PFSK-1 (cell line): ENCODE data around the gene TP53BP1.

Source experiments
- FOXP2 ChIP-seq: optimal IDR thresholded peaks from 2 replicates; pipeline ENCODE3; 2011; ENCODE audit warnings: borderline replicate concordance, control low read depth, inconsistent platforms; ENCODE audit not compliant: insufficient read depth; ENCODE audit errors: extremely low read length, extremely low read depth
- POLR2AphosphoS5 ChIP-seq: IDR thresholded peaks from 2 replicates; pipeline ENCODE4 v1.6.1; 2012; ENCODE audit warnings: low read depth, mild to moderate bottlenecking, control low read depth, low read length, moderate library complexity
- REST ChIP-seq, 2 experiments: IDR thresholded peaks; 2 replicates each; pipeline versions ENCODE4 v1.6.1 to v1.8.0; 2011 to 2012; ENCODE audit warnings: low read depth in 2 of 2, low read length in 2 of 2, control low read depth in 1 of 2, inconsistent platforms in 1 of 2, mild to moderate bottlenecking in 1 of 2, moderate library complexity in 1 of 2; ENCODE audit not compliant: insufficient read depth in 1 of 2
- SIN3A ChIP-seq: IDR thresholded peaks from 2 replicates; pipeline ENCODE4 v1.6.1; 2012; ENCODE audit warnings: mild to moderate bottlenecking, low read length, moderate library complexity, borderline replicate concordance; ENCODE audit not compliant: insufficient read depth
- TAF1 ChIP-seq: IDR thresholded peaks from 2 replicates; pipeline ENCODE4 v1.6.1; 2012; ENCODE audit warnings: low read length, control low read depth, borderline replicate concordance; ENCODE audit not compliant: insufficient read depth

Gene TP53BP1

GRCh38 chr15:43527802-43528541 is 35.0 kb upstream of the TP53BP1 start:
- TF ChIP-seq FOXP2 (no peak), SIN3A (no peak), POLR2AphosphoS5 (no peak), TAF1 (no peak), REST (IDR thresholded peaks at IDR 0.05; ENCODE audit: insufficient read depth in 1 of 2, low read depth in 2 of 2, low read length in 2 of 2) (no peak)

GRCh38 chr15:43527016-43527801 is 34.3 kb upstream of the TP53BP1 start:
- TF ChIP-seq SIN3A = no peak
- no peak for TF ChIP-seq TAF1
- TF ChIP-seq FOXP2 = no peak
- no peak for TF ChIP-seq POLR2AphosphoS5
- no peak for TF ChIP-seq REST (IDR thresholded peaks at IDR 0.05; ENCODE audit: insufficient read depth in 1 of 2, low read depth in 2 of 2, low read length in 2 of 2)

- TF ChIP-seq SIN3A = no peak
Observed at GRCh38 chr15:43526261-43526930, 33.4 kb upstream of the TP53BP1 start.

DNA sequence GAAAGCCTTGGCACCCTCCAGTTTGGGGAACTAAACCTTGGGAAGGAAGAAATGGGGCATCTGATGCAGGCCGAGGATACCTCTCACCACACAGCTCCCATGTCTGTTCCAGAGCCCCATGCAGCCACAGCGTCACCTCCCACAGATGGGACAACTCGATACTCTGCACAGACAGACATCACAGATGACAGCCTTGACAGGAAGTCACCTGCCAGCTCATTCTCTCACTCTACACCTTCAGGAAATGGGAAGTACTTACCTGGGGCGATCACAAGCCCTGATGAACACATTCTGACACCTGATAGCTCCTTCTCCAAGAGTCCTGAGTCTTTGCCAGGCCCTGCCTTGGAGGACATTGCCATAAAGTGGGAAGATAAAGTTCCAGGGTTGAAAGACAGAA is 32.2 kb upstream of the TP53BP1 start:
- TF ChIP-seq TAF1 (no peak), SIN3A (no peak), FOXP2 (no peak), REST (IDR thresholded peaks at IDR 0.05; ENCODE audit: insufficient read depth in 1 of 2, low read depth in 2 of 2, low read length in 2 of 2) (no peak), POLR2AphosphoS5 (no peak)

DNA sequence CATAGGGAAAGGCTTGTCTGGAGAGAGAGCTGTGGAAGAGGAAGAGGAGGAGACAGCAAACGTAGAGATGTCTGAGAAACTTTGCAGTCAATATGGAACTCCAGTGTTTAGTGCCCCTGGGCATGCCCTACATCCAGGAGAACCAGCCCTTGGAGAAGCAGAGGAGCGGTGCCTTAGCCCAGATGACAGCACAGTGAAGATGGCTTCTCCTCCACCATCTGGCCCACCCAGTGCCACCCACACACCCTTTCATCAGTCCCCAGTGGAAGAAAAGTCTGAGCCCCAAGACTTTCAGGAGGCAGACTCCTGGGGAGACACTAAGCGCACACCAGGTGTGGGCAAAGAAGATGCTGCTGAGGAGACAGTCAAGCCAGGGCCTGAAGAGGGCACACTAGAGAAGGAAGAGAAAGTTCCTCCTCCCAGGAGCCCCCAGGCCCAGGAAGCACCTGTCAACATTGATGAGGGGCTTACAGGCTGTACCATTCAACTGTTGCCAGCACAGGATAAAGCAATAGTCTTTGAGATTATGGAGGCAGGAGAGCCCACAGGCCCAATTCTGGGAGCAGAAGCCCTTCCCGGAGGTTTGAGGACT is 31.4 kb upstream of the TP53BP1 start:
- TF ChIP-seq SIN3A = no peak
- no peak for TF ChIP-seq POLR2AphosphoS5

DNA sequence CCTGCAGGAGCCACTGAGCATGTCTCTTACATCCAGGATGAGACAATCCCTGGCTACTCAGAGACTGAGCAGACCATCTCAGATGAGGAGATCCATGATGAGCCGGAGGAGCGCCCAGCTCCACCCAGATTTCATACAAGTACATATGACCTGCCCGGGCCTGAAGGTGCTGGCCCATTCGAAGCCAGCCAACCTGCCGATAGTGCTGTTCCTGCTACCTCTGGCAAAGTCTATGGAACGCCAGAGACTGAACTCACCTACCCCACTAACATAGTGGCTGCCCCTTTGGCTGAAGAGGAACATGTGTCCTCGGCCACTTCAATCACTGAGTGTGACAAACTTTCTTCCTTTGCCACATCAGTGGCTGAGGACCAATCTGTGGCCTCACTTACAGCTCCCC is 30.7 kb upstream of the TP53BP1 start:
- TF ChIP-seq FOXP2 = no peak
- TF ChIP-seq SIN3A = no peak
- TF ChIP-seq POLR2AphosphoS5 = no peak
- no peak for TF ChIP-seq REST (IDR thresholded peaks at IDR 0.05; ENCODE audit: insufficient read depth in 1 of 2, low read depth in 2 of 2, low read length in 2 of 2)
- TF ChIP-seq TAF1 = no peak
